Measurements from ENCODE around the gene MTCP1.

The MTCP1 gene

DNA sequence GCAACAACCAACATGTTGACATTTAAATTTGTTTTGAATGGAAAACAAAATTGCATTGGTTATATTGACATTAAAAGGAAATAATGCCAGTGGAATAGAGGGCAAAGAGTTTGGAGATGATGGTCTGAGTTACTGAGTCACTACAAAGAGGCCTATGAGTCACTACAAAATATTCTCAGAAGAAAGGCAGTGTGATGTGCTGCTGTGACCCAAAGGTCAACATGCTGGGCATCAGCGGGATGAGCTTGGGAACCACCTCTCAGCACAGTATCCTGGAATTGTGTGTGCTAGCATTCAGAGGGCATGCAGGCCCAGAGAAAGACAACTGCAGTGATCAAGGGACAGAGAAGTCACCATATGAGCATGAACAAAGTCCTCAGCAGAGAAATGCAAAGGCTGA is 2.8 kb downstream of the MTCP1 start:
- H3K4me1 Mint-ChIP-seq, result peaks cover 7 to 16% of the 10 kb centered on the region in 2 donors
- no peak overlapping the region for H3K27ac Mint-ChIP-seq
- ATAC-seq (replicated peaks) (no peak), DNase-seq (no peak)
- no peaks in the 10 kb centered on the region for H3K9me3 Mint-ChIP-seq
- no peaks in the 10 kb centered on the region for H3K27me3 Mint-ChIP-seq
- peak overlapping the region in 1 of 2 donors; percentile 30 for H3K4me3 Mint-ChIP-seq
- peaks cover 0 to 4% of the 10 kb centered on the region in 2 donors for H3K36me3 Mint-ChIP-seq

DNA sequence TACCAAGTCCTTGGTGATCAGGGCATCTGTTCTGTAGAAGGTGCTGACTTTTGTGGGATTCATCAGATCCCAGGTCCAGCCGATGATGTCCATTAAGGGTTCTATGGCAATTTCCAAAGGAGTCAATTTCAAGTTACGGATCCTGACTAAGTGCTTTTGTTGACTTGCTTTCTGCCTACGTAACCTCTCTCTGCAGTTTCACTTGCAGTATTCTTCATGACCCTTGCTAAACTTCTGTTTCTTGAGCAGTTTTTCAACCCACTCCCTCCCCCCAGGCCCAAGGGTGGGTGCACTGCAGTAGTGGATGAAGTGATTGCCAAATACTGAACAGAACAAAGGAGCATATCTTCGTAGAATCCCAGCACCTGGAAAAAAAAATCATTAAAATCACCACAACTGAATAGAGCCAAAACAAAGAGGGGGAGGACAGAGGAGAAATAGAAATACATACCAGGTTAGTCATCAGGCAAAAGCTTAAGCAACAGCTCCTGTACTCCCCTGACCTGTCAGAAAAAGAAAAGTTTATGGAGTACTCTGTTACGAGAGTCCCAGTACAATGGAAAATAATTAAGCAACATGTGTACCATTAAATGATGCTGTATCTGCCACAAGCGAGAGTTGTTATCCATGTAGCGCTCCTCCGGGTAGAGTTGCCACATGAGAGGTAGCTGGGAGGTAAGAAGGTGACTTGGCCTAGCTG is 5.8 kb downstream of the MTCP1 start:
- H3K4me3 Mint-ChIP-seq, result no peak overlapping the region
- DNase-seq (no peak), ATAC-seq (replicated peaks) (no peak)
- H3K9me3 Mint-ChIP-seq, result no peaks in the 10 kb centered on the region
- H3K27ac Mint-ChIP-seq, result no peak overlapping the region
- peaks cover 5 to 9% of the 10 kb centered on the region in 2 donors for H3K4me1 Mint-ChIP-seq
- H3K27me3 Mint-ChIP-seq, result no peaks in the 10 kb centered on the region
- H3K36me3 Mint-ChIP-seq, result peaks cover 0 to 1% of the 10 kb centered on the region in 2 donors

DNA sequence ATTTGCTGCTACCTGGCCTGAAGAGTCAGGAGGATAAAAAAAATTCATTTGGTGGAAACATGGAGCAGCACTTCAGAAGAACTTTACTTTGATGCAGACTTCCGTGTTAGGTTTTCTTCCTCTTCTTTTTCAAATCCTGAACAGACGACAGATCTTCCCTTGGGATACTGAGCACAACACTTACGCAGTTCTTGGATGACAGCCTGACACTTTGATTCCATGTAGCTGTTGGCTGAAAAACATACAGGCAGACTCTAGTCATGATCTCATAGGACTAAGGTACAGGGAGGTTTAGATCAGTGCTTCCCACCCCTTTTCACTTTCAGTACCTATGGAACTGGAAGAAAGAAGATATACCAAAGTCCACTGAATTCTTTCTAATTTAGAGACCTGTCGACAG is 9.2 kb downstream of the MTCP1 start:
- no peak for DNase-seq
- no peak overlapping the region for H3K27ac Mint-ChIP-seq
- peaks cover 0 to 1% of the 10 kb centered on the region in 2 donors for H3K36me3 Mint-ChIP-seq
- H3K9me3 Mint-ChIP-seq, result no peaks in the 10 kb centered on the region
- H3K27me3 Mint-ChIP-seq, result no peaks in the 10 kb centered on the region
- ATAC-seq (replicated peaks), result no peak
- H3K4me3 Mint-ChIP-seq, result no peak overlapping the region
- peaks cover 0 to 5% of the 10 kb centered on the region in 2 donors for H3K4me1 Mint-ChIP-seq

DNA sequence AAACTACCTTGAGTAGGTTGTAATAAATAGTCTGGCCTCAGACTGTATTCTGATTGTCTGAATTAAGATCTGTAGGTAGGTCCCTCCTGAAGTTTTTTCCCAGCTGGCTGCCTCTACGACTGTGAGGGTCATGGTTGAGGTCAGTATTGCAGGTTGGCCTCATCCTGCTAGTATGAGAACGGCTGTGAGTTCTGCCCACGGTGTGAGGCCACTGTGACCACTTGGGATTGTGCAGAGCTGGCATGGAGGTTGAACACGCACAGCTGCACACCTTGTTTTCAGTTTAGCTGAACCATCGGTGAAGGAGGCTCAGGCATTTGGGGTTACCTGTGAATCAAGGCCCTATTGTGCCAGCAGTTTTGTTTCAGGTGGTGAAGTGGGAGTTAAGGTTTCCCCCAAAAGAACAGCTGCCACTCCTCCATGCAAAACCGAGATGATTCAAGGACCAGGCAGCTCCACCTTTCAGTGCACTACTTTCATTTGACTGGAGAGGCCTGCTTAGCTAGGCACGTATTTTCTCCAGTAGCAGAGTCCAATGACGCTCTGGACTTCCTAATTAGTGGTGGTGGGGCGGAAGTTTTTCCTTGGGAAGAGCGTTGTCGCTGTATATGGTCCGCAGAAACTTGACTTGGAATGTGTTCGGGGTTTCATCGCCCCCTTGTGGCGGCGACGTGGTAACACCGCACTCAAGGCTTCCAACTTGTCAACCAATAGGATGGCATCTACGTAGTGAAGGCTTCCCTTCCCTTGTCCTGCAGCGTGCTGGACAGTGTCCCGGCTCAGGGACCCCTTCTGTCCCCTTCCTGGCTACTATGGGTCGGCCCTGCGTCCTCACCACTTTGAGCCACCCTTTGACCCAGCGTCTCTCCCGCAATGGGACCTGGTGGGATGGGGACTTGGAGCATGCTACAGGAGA is 13.8 kb downstream of the MTCP1 start:
- ATAC-seq (replicated peaks) (peak; percentile 78 to 85), DNase-seq (peak; percentile 16)
- Mint-ChIP-seq H3K36me3 (peaks cover 1 to 7% of the 10 kb centered on the region in 2 donors), H3K27ac (peak overlapping the region; percentile 81), H3K4me1 (peaks cover 0 to 5% of the 10 kb centered on the region in 2 donors), H3K9me3 (no peaks in the 10 kb centered on the region), H3K27me3 (no peaks in the 10 kb centered on the region), H3K4me3 (peak overlapping the region; percentile 70 to 71)

DNA sequence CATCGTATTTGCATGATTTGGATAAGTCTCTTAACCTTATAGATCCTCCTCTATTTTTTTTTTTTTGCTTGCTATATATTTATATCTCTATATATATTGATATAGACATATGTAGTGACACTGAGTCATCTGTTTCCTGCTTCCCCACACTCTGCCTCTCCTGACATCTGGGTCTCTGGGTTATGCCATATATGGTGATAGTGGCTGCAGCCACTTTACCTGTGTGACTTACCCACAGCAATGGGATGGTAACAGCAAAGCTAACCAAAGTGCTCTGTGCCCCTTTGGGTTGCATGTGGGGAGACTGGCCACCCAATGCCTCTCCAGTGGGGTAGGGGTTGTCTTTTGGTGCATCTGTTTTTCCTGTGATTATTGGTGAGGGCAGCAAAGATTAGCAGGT is 14.5 kb downstream of the MTCP1 start:
- Mint-ChIP-seq H3K36me3 (peaks cover 4 to 11% of the 10 kb centered on the region in 2 donors), H3K27ac (no peak overlapping the region), H3K4me3 (no peak overlapping the region), H3K9me3 (no peaks in the 10 kb centered on the region), H3K27me3 (no peaks in the 10 kb centered on the region), H3K4me1 (peaks cover 0 to 5% of the 10 kb centered on the region in 2 donors)
- ATAC-seq (replicated peaks) (no peak), DNase-seq (no peak)

DNA sequence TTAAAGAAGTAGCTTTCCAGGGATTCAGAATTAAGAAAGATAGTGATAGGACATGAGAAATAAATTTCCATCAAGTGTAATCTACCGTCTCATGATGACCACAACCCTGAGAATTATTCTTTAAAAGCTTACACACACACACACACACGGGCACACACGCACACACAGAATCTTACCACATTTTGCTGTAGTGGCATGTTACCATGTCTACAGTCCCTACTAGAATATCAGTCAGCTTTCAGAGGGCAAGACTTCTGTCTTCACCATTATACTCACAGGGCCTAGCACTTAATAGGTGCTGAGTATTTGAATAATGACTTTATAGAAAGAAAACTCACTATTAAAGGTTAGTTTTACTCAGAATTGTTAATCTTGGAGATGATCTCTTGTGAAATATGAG is 15.4 kb downstream of the MTCP1 start:
- Mint-ChIP-seq H3K9me3 (no peaks in the 10 kb centered on the region), H3K4me3 (no peak overlapping the region), H3K4me1 (peaks cover 0 to 5% of the 10 kb centered on the region in 2 donors), H3K27me3 (no peaks in the 10 kb centered on the region), H3K27ac (no peak overlapping the region), H3K36me3 (peaks cover 5 to 12% of the 10 kb centered on the region in 2 donors)
- ATAC-seq (replicated peaks) (no peak), DNase-seq (no peak)

DNA sequence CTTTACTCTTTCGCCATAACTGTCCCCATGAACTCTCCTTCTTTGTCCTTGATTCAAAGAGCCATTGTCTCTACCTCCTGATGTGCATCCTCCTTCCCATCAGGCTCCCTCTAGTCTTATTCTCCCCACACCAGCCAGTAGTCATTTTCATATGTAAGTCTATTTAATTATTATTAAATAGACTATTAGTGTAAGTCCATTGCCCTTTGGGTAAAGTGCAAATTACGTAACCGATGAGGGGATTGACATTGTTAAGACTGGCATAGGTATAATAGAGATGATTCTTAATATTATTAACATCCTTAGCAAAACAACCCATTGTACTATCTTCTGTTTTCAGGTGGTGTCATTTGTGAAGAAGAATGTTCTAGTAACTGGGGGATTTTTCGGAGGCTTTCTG is 16.7 kb downstream of the MTCP1 start:
- Mint-ChIP-seq H3K36me3 (peaks cover 7 to 12% of the 10 kb centered on the region in 2 donors), H3K27ac (no peak overlapping the region)

DNA sequence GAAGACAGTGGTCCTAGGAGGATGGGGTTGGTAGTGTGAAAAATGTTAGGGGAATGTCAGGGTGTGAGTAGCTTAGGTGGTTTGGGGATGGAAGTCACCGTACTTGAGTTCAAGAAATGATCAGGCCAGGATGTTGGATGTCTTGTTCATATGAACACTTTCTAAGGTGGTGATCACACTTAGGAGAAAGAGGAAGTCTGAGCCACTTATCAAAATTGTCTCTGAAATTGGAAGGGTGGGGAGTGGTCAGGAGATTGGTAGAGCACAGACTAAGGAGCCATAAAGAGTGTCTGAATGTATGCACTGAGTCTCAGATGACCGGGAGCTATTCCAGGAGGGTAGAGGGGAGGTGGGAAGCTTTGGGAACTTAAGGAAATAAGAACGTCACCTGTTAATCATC is 17.3 kb downstream of the MTCP1 start:
- Mint-ChIP-seq H3K4me3 (no peak overlapping the region), H3K27me3 (no peaks in the 10 kb centered on the region), H3K4me1 (peaks cover 0 to 7% of the 10 kb centered on the region in 2 donors), H3K36me3 (peaks cover 7 to 12% of the 10 kb centered on the region in 2 donors), H3K9me3 (no peaks in the 10 kb centered on the region), H3K27ac (peak overlapping the region; percentile 11)
- no peak for DNase-seq
- no peak for ATAC-seq (replicated peaks)

More for the DNA sequence above, 16.7 kb downstream of the MTCP1 start:
- Mint-ChIP-seq H3K4me1 (peaks cover 0 to 6% of the 10 kb centered on the region in 2 donors), H3K9me3 (no peaks in the 10 kb centered on the region), H3K4me3 (no peak overlapping the region), H3K27me3 (no peaks in the 10 kb centered on the region)
- no peak for ATAC-seq (replicated peaks)
- no peak for DNase-seq

DNA sequence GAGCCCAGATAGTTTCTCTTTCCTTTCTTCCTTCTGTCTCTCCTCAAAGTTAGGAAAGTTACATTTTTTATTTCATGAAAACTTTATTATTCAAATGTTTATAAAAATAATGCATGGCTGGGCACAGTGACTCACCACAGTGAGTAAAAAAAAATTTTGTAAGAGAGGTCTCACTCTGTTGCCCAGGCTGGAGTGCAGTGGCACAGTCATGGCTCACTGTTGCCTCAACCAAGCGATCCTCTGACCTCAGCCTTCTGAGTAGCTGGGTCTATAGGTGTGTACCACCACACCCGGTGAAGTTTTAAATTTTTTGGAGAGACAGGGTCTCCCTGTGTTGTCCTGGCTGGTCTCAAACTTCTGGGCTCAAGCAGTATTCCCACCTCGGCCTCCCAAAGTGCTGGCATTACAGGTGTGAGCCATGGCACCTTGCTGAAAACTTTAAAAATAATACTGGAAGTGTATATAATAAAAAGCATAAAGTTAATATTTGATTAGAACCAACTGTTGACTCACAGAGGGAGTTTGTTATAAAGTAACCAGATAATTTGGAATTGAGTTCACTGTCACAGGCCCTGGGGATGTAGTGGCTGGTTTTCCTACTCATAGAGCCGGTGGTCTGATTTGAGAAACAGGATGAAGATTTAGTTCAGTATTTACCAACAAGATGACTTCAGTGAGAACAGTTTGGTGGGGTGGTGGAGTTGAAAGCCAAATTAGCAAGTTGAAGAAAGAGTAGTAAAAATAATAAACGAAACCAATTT is 18.0 kb downstream of the MTCP1 start:
- Mint-ChIP-seq H3K27me3 (no peaks in the 10 kb centered on the region), H3K9me3 (no peaks in the 10 kb centered on the region), H3K27ac (no peak overlapping the region), H3K4me3 (no peak overlapping the region), H3K36me3 (peaks cover 7 to 12% of the 10 kb centered on the region in 2 donors), H3K4me1 (peaks cover 0 to 7% of the 10 kb centered on the region in 2 donors)
- DNase-seq (no peak), ATAC-seq (replicated peaks) (peak in 1 of 2 donors; percentile 41)

DNA sequence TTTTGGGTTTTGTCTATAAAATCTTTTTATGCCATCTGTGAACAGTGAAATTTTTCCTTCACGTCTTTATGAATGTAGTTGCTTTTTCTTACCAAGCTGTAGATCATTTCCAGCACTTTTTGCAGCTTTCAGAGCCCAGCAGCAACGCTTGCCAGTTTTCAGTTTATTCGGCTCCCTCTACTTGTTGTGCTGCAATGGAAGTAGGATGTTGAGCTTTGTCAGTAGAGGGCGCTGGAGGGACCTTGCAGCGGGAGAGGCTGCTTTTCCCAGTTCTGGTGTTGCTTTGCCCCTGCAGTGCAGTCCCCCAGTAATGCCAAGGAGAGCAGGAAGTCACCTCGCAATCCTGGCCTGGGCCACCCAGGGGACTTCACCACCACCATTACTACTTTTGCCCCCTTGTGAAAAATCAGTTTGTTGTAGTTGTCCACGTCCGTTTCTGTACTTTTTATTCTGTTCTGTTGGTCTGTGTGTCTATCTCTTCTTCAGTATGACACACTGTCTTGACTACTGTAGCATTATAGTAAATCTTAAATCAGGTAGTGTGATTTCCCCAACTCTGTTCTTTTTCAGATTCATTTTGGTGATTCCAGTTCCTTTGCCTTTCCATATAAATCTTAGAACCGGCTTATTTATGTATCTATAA is 21.8 kb downstream of the MTCP1 start:
- ATAC-seq (replicated peaks) (peak in 1 of 2 donors; percentile 33), DNase-seq (no peak)
- Mint-ChIP-seq H3K27ac (no peak overlapping the region), H3K4me3 (no peak overlapping the region), H3K27me3 (no peaks in the 10 kb centered on the region), H3K36me3 (peaks cover 11 to 14% of the 10 kb centered on the region in 2 donors), H3K4me1 (peaks cover 4% of the 10 kb centered on the region in 2 donors), H3K9me3 (no peaks in the 10 kb centered on the region)

DNA sequence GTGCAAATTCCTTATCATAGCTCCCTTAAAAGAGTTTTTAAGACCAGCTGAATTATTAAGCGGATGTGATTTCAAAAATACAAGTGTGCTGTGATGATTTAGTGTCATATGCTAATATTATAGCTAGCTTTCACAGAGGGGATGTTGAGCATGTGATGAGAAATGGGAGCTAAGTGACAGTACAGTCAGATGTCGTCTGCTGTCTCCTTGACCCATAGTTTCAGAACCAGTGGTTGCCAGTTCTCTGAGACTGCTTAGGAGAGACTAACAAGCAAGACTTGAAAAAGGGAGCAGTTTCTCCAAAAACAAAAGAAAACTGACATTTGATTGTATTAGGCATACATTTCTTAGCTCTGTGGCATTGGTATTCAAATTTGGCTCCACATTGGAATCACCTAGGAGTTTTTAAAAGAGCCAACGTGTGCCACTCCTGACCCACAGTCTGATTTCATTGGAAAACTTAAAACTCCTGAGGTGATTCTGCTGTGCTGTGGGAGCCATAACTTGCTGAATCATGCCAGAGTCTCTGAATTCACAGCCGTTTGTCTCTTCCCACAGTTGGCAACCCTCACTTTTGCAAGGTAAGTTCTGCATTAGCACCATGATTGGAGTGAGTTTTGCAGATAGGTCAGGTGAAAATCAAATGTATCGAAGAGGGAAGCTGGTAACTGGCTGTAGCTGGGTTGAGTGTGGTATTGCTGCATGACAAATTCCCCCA is 24.0 kb downstream of the MTCP1 start:
- H3K4me3 Mint-ChIP-seq, result no peak overlapping the region
- ATAC-seq (replicated peaks) (no peak), DNase-seq (no peak)
- H3K36me3 Mint-ChIP-seq, result peaks cover 11 to 13% of the 10 kb centered on the region in 2 donors
- no peaks in the 10 kb centered on the region for H3K27me3 Mint-ChIP-seq
- H3K27ac Mint-ChIP-seq, result no peak overlapping the region
- H3K9me3 Mint-ChIP-seq, result no peaks in the 10 kb centered on the region
- H3K4me1 Mint-ChIP-seq, result peaks cover 5 to 6% of the 10 kb centered on the region in 2 donors

DNA sequence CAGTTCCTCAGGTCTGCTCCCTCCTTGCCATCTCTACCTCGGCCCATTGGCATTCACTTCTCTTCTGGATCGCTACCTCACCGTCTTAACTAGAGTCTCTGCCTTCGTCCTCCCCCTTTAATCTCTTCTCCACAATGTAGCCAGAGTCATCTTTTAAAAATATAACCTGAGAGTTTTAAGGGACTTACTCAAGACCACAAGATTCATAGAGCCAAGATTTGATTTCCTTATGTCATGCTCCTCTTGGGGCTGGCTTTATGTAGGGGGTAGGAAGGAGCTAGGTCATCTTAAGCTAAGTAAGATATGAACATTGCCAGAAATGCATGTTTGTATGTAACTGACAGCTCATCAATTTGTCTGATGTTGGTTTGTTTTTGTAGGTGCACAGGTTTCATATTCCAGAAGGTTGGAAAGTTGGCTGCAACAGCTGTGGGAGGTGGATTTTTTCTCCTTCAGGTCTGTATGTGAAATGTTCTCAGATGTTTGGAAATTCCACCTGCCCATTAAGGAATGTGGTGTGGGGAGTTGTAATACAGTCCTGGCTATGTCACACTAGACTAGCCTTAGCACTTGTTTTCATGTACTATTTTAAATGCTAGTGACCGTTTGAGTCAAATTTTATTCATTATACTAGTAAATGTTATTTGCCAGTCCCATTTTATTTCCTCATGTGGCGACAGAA is 24.7 kb downstream of the MTCP1 start:
- no peak overlapping the region for H3K27ac Mint-ChIP-seq
- ATAC-seq (replicated peaks) (no peak), DNase-seq (no peak)
- peaks cover 5 to 6% of the 10 kb centered on the region in 2 donors for H3K4me1 Mint-ChIP-seq
- H3K36me3 Mint-ChIP-seq, result peaks cover 8 to 9% of the 10 kb centered on the region in 2 donors
- no peaks in the 10 kb centered on the region for H3K27me3 Mint-ChIP-seq
- no peak overlapping the region for H3K4me3 Mint-ChIP-seq
- no peaks in the 10 kb centered on the region for H3K9me3 Mint-ChIP-seq

DNA sequence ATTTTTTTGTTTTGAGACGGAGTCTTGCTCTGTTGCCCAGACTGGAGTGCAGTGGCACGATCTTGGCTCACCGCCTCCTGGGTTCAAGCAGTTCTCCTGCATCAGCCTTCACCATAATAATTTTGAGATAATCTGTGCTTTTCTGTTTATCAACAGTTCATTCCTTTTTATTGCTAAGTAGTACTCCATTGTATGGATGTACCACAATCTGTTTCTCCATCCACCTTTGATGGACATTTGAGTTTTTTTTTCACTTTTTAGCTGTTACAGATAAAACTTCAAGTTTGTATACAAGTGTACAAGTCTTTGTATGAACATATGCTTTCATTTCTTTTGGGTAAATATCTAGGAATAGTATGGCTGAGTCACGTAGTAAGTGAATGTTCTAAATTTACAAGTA is 35.2 kb downstream of the MTCP1 start:
- H3K9me3 Mint-ChIP-seq, result peaks cover 0 to 4% of the 10 kb centered on the region in 2 donors
- ATAC-seq (replicated peaks), result no peak
- DNase-seq, result no peak
- no peaks in the 10 kb centered on the region for H3K27me3 Mint-ChIP-seq
- H3K36me3 Mint-ChIP-seq, result peaks cover 9 to 35% of the 10 kb centered on the region in 2 donors
- no peak overlapping the region for H3K27ac Mint-ChIP-seq
- H3K4me3 Mint-ChIP-seq, result no peak overlapping the region
- peaks cover 4 to 22% of the 10 kb centered on the region in 2 donors for H3K4me1 Mint-ChIP-seq
